Stimulated activated CD4-positive, alpha-beta T cell treated with anti-CD3 and anti-CD28 coated beads, TNF-alpha, amount 100 ng/mL, for 4 hours (primary cell): ENCODE data around the gene GNAQ.

Experiments used
- DNase-seq, 3 experiments: peaks; one replicate each; pipeline ENCODE4 v3.0.0-alpha.2; 2020; ENCODE audit warnings: low read depth in 3 of 3

Gene GNAQ

GRCh38 chr9:77975036-77975435 is 56.6 kb downstream of the GNAQ start:
- DNase-seq: no peak

GRCh38 chr9:77974434-77974833 is 57.2 kb downstream of the GNAQ start:
- no peak for DNase-seq

DNA sequence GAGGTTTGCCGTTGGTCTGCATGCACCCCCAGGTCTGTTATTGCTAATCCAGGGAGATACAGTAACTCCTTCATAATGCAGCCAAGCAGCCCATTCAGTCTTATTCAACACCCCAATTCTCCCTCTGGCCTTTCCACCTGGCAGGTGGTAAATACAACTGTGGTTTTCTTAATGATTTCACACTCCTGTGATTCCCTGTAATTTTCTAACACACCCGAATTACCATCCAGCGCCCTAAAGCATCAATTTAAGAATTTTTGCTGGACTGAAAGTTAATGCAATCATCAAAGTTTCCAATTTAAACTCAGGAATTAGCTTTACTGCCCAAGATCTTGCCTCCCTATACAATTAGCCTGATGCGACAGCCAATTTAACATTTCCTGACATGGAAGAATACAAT is 62.5 kb downstream of the GNAQ start:
- no peak for DNase-seq

GRCh38 chr9:77968506-77968905 is 63.1 kb downstream of the GNAQ start:
- no peak for DNase-seq

GRCh38 chr9:77966718-77967117 is 64.9 kb downstream of the GNAQ start:
- DNase-seq: no peak

- no peak for DNase-seq
Measured at GRCh38 chr9:77965445-77966123, 66.0 kb downstream of the GNAQ start.

GRCh38 chr9:77964258-77964657 is 67.4 kb downstream of the GNAQ start:
- DNase-seq: no peak

GRCh38 chr9:77961541-77961940 is 70.1 kb downstream of the GNAQ start:
- DNase-seq: no peak

DNA sequence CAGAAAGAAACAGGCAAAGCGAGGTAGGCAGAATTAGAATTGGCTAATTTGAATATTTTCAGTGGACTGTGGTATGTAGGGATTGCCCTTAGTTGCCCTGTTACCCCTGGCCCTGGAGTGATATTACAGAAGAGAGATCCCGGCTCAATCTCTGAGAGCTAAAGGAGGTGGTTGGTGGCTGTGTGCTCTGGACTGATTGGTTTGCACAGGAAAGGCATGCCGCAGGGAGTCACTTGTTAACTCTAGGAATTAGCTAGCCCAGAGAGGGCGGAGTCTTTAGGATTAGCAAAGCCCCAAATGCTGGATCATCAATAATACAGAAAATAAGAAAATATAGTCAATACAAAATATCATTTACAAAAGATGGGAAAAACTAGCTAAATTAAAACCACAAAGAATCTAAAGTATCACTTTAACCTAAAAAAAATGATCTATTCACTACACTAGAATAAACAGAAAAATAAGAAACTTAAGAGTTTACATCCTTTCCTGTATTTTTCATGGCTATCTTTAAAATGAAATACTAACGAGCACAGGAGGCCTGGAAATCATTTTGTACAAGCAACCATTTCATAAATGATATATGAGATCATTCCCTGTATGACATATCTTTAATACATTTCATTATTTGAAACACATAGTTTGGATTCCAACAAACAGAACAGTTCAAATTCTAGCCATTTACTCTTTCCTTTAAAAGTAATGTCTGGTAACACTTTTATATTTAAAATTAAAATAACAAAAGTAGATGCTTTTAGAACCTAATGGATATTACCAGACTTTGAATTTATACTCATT is 71.1 kb downstream of the GNAQ start:
- no peak for DNase-seq

GRCh38 chr9:77959803-77960202 is 71.8 kb downstream of the GNAQ start:
- no peak for DNase-seq

DNA sequence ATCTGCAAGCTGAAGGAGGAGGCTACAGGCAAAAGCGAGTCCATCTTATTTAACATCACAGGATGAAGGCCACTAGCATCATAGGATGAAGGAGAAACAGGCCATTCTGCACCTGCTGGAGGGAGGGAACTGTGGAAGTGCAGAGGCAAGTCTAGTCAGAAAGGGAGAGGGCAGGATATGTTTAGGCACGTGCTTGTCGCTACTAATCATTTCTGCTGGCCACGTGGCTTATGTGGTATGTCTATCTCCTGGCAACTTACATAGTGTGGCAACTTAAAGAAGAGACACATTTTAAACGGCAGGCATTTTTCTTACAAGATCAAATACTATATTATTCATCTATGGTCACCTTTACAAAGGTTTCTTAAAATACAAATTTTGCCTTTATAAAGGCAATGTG is 74.0 kb downstream of the GNAQ start:
- no peak for DNase-seq

DNA sequence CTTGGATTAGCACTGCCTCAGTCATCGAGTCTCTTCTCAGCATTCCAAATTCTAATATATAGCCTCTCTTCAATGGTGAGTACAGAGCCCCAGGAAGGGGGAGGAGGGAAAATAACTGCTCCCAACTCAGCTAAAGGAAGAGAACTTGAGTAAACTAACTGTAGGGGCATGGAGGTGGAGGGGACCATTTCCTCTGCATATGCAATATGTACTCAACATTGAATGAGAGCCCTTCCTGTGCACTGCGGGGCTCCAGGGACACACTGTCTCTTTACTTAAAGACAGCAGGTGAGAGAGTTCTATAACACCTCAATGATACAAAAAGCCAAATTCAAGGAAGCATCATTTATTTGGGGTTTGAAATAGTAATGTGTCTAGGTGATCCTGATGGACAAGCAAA is 75.1 kb downstream of the GNAQ start:
- DNase-seq: no peak

- DNase-seq: no peak
Measured at GRCh38 chr9:77954666-77955015, 77.0 kb downstream of the GNAQ start.

- DNase-seq: no peak
Measured at GRCh38 chr9:77954013-77954665, 77.5 kb downstream of the GNAQ start.

- no peak for DNase-seq
Measured at GRCh38 chr9:77953590-77953989, 78.0 kb downstream of the GNAQ start.

- no peak for DNase-seq
Measured at GRCh38 chr9:77952635-77953328, 78.8 kb downstream of the GNAQ start.

- no peak for DNase-seq
Measured at GRCh38 chr9:77951369-77951768, 80.2 kb downstream of the GNAQ start.

- DNase-seq: no peak
Measured at GRCh38 chr9:77949751-77950436, 81.7 kb downstream of the GNAQ start.

- no peak for DNase-seq
Measured at GRCh38 chr9:77947651-77948050, 84.0 kb downstream of the GNAQ start.

GRCh38 chr9:77946969-77947620 is 84.5 kb downstream of the GNAQ start:
- DNase-seq: no peak

DNA sequence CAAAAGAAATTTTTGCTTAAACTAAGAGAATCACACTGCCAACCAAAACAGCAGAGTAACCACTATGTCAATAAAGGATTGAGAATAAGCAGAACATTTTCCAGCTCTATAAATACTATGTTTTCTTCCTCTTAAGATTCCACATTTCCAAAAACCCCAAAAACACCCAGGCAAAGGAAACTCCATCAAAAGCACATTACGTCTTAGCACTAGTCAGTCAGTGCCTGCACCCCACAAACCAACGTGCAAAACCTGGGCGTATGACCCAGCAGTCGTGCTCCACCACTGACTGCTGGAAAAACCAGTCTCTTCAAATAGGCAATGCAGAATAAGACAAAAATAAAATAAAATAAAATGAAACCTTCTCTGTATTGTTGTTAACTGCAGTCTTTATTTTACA is 85.3 kb downstream of the GNAQ start:
- no peak for DNase-seq
